ENCODE data around the gene CLCNKA.
"Not testable (repeated sequence)": the region's sequence is repeated elsewhere in the genome, so short reads cannot be mapped to it uniquely, and the experiment has no call there.

The CLCNKA gene

GRCh38 chr1:16053781-16054502 is 32.1 kb downstream of the CLCNKA start:
- TF ChIP-seq CTCF (IDR thresholded peaks at IDR 0.05; ENCODE audit: low read depth, low read length, missing control alignments) = no peak
- DNase-seq (ENCODE audit: extremely low read depth, low read depth) = no peak
- H3K4me3 ChIP-seq (replicated peaks; ENCODE audit: low read depth, low read length) = no peak overlapping the region

GRCh38 chr1:16054598-16055540 is 33.0 kb downstream of the CLCNKA start:
- no peak for TF ChIP-seq CTCF (IDR thresholded peaks at IDR 0.05; ENCODE audit: low read depth, low read length, missing control alignments)
- no peak for DNase-seq (ENCODE audit: extremely low read depth, low read depth)
- H3K4me3 ChIP-seq (replicated peaks; ENCODE audit: low read depth, low read length) = no peak overlapping the region

- H3K4me3 ChIP-seq (replicated peaks; ENCODE audit: low read depth, low read length) = no peak overlapping the region
- TF ChIP-seq CTCF (IDR thresholded peaks at IDR 0.05; ENCODE audit: low read depth, low read length, missing control alignments) = peak; percentile 91
- peak; percentile 41 for DNase-seq (ENCODE audit: extremely low read depth, low read depth)
Observed at GRCh38 chr1:16055613-16056520, 34.0 kb downstream of the CLCNKA start.

- not testable (repeated sequence) for H3K4me3 ChIP-seq (replicated peaks; ENCODE audit: low read depth, low read length); DNase-seq (ENCODE audit: extremely low read depth, low read depth)
Observed at GRCh38 chr1:16056521-16056912, 34.7 kb downstream of the CLCNKA start.

- not testable (repeated sequence) for H3K4me3 ChIP-seq (replicated peaks; ENCODE audit: low read depth, low read length); DNase-seq (ENCODE audit: extremely low read depth, low read depth)
Observed at GRCh38 chr1:16057314-16057915, 35.6 kb downstream of the CLCNKA start.

- DNase-seq (ENCODE audit: extremely low read depth, low read depth); H3K4me3 ChIP-seq (replicated peaks; ENCODE audit: low read depth, low read length): not testable (repeated sequence)
Observed at GRCh38 chr1:16058394-16059120, 36.7 kb downstream of the CLCNKA start.

GRCh38 chr1:16061266-16061665 is 39.4 kb downstream of the CLCNKA start:
- no peak for DNase-seq (ENCODE audit: extremely low read depth, low read depth)
- TF ChIP-seq CTCF (IDR thresholded peaks at IDR 0.05; ENCODE audit: low read depth, low read length, missing control alignments) = no peak
- H3K4me3 ChIP-seq (replicated peaks; ENCODE audit: low read depth, low read length) = no peak overlapping the region

GRCh38 chr1:16061989-16062686 is 40.3 kb downstream of the CLCNKA start:
- not testable (repeated sequence) for H3K4me3 ChIP-seq (replicated peaks; ENCODE audit: low read depth, low read length); DNase-seq (ENCODE audit: extremely low read depth, low read depth)

- not testable (repeated sequence) for DNase-seq (ENCODE audit: extremely low read depth, low read depth); H3K4me3 ChIP-seq (replicated peaks; ENCODE audit: low read depth, low read length)
Observed at GRCh38 chr1:16062687-16063075, 40.8 kb downstream of the CLCNKA start.
